HL-60 (cell line): Measurements from ENCODE around the gene THG1L.

ENCODE experiments used
- CTCF ChIP-seq: IDR thresholded peaks from one replicate; pipeline ENCODE4 v1.5.1; 2011; ENCODE audit warnings: low read length, control low read depth, inconsistent platforms; ENCODE audit not compliant: insufficient read depth
- GABPA ChIP-seq: IDR thresholded peaks from 2 replicates; pipeline ENCODE4 v1.6.1; 2012; ENCODE audit warnings: low read depth
- SPI1 ChIP-seq: IDR thresholded peaks from 2 replicates; pipeline ENCODE4 v1.6.1; 2012; ENCODE audit warnings: low read depth, mild to moderate bottlenecking, borderline replicate concordance
- TF ChIP-seq, protein P1 (sequence below): IDR thresholded peaks from 2 replicates; pipeline ENCODE4 v1.6.1; 2012; ENCODE audit warnings: low read depth; ENCODE audit not compliant: insufficient replicate concordance

GRCh38 chr5:157764531-157764930 lies 33.3 kb downstream of the THG1L start:
- TF ChIP-seq CTCF (no peak), GABPA (no peak), SPI1 (no peak)
- TF ChIP-seq, protein P1, sequence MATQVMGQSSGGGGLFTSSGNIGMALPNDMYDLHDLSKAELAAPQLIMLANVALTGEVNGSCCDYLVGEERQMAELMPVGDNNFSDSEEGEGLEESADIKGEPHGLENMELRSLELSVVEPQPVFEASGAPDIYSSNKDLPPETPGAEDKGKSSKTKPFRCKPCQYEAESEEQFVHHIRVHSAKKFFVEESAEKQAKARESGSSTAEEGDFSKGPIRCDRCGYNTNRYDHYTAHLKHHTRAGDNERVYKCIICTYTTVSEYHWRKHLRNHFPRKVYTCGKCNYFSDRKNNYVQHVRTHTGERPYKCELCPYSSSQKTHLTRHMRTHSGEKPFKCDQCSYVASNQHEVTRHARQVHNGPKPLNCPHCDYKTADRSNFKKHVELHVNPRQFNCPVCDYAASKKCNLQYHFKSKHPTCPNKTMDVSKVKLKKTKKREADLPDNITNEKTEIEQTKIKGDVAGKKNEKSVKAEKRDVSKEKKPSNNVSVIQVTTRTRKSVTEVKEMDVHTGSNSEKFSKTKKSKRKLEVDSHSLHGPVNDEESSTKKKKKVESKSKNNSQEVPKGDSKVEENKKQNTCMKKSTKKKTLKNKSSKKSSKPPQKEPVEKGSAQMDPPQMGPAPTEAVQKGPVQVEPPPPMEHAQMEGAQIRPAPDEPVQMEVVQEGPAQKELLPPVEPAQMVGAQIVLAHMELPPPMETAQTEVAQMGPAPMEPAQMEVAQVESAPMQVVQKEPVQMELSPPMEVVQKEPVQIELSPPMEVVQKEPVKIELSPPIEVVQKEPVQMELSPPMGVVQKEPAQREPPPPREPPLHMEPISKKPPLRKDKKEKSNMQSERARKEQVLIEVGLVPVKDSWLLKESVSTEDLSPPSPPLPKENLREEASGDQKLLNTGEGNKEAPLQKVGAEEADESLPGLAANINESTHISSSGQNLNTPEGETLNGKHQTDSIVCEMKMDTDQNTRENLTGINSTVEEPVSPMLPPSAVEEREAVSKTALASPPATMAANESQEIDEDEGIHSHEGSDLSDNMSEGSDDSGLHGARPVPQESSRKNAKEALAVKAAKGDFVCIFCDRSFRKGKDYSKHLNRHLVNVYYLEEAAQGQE, result no peak
